Measurements from ENCODE around the gene DDX1. TPM values are rescaled to one million over a fixed set of nuclear protein-coding genes. Genes with fewer than 3 reads are reported as not detected.
"Not testable (repeated sequence)": the region's sequence is repeated elsewhere in the genome, so short reads cannot be mapped to it uniquely, and the experiment has no call there.

Gene DDX1
- total RNA-seq, 1 donor from 2014 or later, result 60.4 TPM

DNA sequence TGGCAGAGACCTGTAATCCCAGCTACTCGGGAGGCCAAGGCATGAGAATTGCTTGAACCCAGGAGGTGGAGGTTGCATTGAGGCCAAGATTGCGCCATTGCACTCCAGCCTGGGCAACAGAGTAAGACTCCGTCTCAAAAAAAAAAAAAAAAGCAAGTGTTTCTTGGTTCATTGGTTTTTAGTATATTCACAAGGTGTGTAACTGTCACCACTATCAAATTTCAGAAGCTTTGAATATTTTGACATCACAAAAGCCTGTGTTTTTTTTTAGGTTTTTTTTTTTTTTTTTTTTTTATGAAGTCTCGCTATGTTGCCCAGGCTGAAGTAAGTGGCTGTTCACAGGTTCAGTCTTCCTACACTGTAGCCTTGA, 16.7 kb downstream of the DDX1 start:
- TF ChIP-seq, protein P1, sequence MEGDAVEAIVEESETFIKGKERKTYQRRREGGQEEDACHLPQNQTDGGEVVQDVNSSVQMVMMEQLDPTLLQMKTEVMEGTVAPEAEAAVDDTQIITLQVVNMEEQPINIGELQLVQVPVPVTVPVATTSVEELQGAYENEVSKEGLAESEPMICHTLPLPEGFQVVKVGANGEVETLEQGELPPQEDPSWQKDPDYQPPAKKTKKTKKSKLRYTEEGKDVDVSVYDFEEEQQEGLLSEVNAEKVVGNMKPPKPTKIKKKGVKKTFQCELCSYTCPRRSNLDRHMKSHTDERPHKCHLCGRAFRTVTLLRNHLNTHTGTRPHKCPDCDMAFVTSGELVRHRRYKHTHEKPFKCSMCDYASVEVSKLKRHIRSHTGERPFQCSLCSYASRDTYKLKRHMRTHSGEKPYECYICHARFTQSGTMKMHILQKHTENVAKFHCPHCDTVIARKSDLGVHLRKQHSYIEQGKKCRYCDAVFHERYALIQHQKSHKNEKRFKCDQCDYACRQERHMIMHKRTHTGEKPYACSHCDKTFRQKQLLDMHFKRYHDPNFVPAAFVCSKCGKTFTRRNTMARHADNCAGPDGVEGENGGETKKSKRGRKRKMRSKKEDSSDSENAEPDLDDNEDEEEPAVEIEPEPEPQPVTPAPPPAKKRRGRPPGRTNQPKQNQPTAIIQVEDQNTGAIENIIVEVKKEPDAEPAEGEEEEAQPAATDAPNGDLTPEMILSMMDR (IDR thresholded peaks at IDR 0.05), result no peak
- ATAC-seq (no peak), DNase-seq (no peak)
- Histone ChIP-seq H3K4me1 (no peaks in the 10 kb centered on the region), H3K36me3 (peaks cover 77% of the 10 kb centered on the region), H3K4me3 (no peak overlapping the region), H3K27me3 (ENCODE audit: low read depth) (no peaks in the 10 kb centered on the region), H3K9me3 (no peaks in the 10 kb centered on the region), H3K27ac (no peak overlapping the region)
- intact Hi-C loops (cut with DNase I), result no loop called here

DNA sequence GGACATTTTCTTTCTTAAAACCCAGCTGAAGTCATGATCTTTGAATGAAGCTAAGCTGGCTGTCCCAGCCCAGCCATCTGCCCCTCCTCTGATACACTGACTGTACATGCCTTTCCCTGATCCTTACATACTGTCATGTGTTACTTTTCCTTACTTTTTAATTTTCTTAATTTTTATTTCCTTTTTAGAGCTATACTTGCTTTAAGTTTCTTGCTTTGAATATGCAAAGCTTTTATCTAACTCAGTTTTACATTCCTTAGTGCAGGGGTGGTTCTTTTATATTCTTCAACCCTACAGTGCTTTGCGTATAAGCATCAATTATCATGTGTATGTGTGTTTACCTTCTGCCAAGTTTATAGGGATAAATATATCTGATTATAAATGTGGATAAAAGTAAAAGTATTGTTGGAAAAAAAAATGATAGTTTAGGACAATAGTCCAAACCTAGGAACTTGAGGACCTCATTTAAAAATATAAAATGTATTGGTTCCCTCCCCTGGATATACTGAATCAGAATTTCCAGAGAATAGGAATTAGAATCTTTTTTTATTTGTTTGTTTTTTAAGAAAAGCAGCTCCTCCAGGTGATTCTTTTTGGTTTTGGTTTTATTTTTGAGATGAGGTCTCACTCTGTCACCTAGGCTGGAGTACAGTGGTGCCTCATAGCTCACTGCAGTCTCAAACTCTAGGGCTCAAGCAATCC, 17.8 kb downstream of the DDX1 start:
- Histone ChIP-seq H3K4me3 (no peak overlapping the region), H3K9me3 (no peaks in the 10 kb centered on the region), H3K4me1 (no peaks in the 10 kb centered on the region), H3K27me3 (ENCODE audit: low read depth) (no peaks in the 10 kb centered on the region), H3K36me3 (peaks cover 77% of the 10 kb centered on the region), H3K27ac (no peak overlapping the region)
- intact Hi-C loops (cut with DNase I), result no loop called here
- no peak for DNase-seq
- no peak for ATAC-seq
- TF ChIP-seq, protein P1 (IDR thresholded peaks at IDR 0.05), result no peak

DNA sequence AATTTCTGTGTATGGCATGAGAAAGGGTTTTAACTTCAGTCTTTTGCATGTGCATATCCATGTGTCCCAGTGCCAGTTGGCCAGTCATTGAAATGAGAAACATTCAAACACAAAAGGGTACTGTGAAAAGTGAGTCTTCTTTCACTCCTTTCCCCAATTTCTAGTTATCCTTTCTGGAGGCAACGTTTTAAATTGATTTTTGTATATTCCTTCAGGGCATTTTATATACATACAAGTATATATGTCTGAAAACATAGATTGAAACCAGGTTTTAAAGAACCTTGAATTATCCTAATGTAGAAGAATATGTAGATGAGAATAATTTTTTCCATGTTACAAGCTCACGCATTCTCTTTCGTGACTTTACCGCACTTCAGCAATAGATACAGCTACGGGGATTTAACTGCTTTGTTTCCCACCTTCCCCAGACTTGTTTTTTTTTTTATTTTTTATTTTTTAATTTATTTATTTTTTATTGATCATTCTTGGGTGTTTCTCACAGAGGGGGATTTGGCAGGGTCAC, 18.8 kb downstream of the DDX1 start:
- Histone ChIP-seq H3K27me3 (ENCODE audit: low read depth) (no peaks in the 10 kb centered on the region), H3K27ac (no peak overlapping the region), H3K4me1 (no peaks in the 10 kb centered on the region), H3K9me3 (no peaks in the 10 kb centered on the region), H3K36me3 (peaks cover 77% of the 10 kb centered on the region), H3K4me3 (no peak overlapping the region)
- ATAC-seq, result no peak
- TF ChIP-seq, protein P1 (IDR thresholded peaks at IDR 0.05), result no peak
- DNase-seq, result no peak
- intact Hi-C loops (cut with DNase I), result no loop called here

DNA sequence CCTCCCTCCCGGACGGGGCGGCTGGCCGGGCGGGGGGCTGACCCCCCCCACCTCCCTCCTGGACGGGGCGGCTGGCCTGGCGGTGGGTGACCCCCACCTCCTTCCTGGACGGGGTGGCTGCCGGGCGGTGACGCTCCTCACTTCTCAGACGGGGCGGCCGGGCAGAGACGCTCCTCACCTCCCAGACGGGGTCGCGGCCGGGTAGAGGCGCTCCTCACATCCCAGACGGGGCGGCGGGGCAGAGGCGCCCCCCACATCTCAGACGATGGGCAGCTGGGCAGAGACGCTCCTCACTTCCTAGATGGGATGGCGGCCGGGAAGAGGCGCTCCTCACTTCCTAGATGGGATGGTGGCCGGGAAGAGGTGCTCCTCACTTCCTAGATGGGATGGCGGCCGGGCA, 20.4 kb downstream of the DDX1 start:
- intact Hi-C loops (cut with DNase I); H3K9me3 ChIP-seq; H3K4me3 ChIP-seq; ATAC-seq; H3K27ac ChIP-seq; H3K4me1 ChIP-seq; DNase-seq; H3K27me3 ChIP-seq (ENCODE audit: low read depth): not testable (repeated sequence)
- H3K36me3 ChIP-seq, result peaks cover 77% of the 10 kb centered on the region

DNA sequence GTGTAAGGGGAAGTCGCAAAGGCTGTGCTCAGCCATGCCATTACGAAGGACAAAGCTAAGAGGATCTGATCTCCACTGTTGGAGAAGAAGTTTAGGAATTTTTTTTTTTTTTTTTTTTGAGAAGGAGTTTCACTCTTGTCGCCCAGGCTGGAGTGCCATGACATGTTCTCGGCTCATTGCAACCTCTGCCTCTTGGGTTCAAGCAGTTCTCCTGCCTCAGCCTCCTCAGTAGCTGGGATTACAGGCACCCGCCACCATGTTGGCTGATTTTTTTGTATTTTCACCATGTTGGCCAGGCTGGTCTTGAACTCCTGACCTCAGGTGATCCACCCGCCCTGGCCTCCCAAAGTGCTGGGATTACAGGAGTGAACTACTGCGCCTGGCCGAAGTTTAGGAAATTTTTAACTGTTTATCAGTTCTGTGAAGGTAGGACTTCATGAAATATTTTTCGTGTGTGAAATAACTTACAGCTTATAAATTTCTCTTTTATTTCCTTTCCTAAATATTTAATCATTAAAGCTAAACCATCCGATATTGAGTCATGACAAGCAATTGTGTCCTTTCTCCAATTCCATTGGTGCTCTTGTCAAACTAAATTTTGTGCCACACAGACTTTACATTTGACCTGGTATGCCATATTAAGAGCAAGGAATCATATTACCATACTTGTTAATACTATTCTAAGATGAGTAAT, 22.2 kb downstream of the DDX1 start:
- H3K4me3 ChIP-seq, result no peak overlapping the region
- no peak overlapping the region for H3K27ac ChIP-seq
- DNase-seq (no peak), ATAC-seq (no peak)
- no peaks in the 10 kb centered on the region for H3K27me3 ChIP-seq (ENCODE audit: low read depth)
- intact Hi-C loops (cut with DNase I), result no loop called here
- peaks cover 77% of the 10 kb centered on the region for H3K36me3 ChIP-seq
- H3K9me3 ChIP-seq, result no peaks in the 10 kb centered on the region
- TF ChIP-seq, protein P1 (IDR thresholded peaks at IDR 0.05), result no peak
- H3K4me1 ChIP-seq, result no peaks in the 10 kb centered on the region
